Endodermal cell (in vitro differentiated cells): ENCODE data around the gene NDST4. TPM values are rescaled to one million over a fixed set of nuclear protein-coding genes. Genes with fewer than 3 reads are reported as not detected.

Source experiments
- DNase-seq: peaks from one replicate; pipeline ENCODE4 v3.0.0-alpha.2; 2017
- H3K27ac ChIP-seq: 2 replicates; pipeline ENCODE4 v1.5.1; 2013; ENCODE audit warnings: mild to moderate bottlenecking, low read depth, low read length, moderate library complexity
- H3K27me3 ChIP-seq: 2 replicates; pipeline ENCODE4 v1.6.1; 2013; ENCODE audit warnings: mild to moderate bottlenecking, low read length, moderate library complexity; ENCODE audit not compliant: insufficient read depth, control insufficient read depth, poor library complexity, severe bottlenecking
- H3K36me3 ChIP-seq: 2 replicates; pipeline ENCODE4 v1.7.0; 2013; ENCODE audit warnings: mild to moderate bottlenecking, low read length, moderate library complexity; ENCODE audit not compliant: control insufficient read depth, insufficient read depth
- H3K4me1 ChIP-seq: one replicate; pipeline ENCODE4 v1.7.0; 2013; ENCODE audit warnings: low read length; ENCODE audit not compliant: control insufficient read depth, insufficient read depth
- H3K4me3 ChIP-seq: 2 replicates; pipeline ENCODE4 v1.5.1; 2013; ENCODE audit warnings: mild to moderate bottlenecking, low read length, moderate library complexity
- H3K9ac ChIP-seq: 2 replicates; pipeline ENCODE4 v1.6.1; 2013; ENCODE audit warnings: mild to moderate bottlenecking, low read length, moderate library complexity; ENCODE audit not compliant: poor library complexity, severe bottlenecking; ENCODE audit errors: extremely low read depth
- H3K9me3 ChIP-seq: 2 replicates; pipeline ENCODE4 v1.6.1; 2013; ENCODE audit warnings: mild to moderate bottlenecking, low read length, moderate library complexity; ENCODE audit not compliant: control insufficient read depth
- H3K27ac Mint-ChIP-seq: 2 replicates; pipeline ENCODE4 v1.8.0; 2020; ENCODE audit warnings: mixed read lengths
- H3K27me3 Mint-ChIP-seq: 2 replicates; pipeline ENCODE4 v1.8.0; 2021; ENCODE audit warnings: mild to moderate bottlenecking, mixed read lengths; ENCODE audit not compliant: insufficient read depth
- H3K36me3 Mint-ChIP-seq: 2 replicates; pipeline ENCODE4 v1.8.0; 2020; ENCODE audit warnings: low read depth, mixed read lengths
- H3K4me1 Mint-ChIP-seq: 2 replicates; pipeline ENCODE4 v1.8.0; 2020; ENCODE audit warnings: mixed read lengths
- H3K4me3 Mint-ChIP-seq: 2 replicates; pipeline ENCODE4 v1.8.0; 2020; ENCODE audit warnings: mild to moderate bottlenecking, moderate library complexity, mixed read lengths
- H3K9me3 Mint-ChIP-seq: 2 replicates; pipeline ENCODE4 v1.8.0; 2020; ENCODE audit warnings: mild to moderate bottlenecking, mixed read lengths
- CTCF ChIP-seq: fragments of 200-600 bp; sonication (generic); conservative IDR thresholded peaks from 2 replicates; pipeline ENCODE4 v1.5.0; 2021; ENCODE audit warnings: antibody characterized with exemption, mild to moderate bottlenecking
- WGBS, 2 experiments: methylation state at CpG; one replicate each; pipeline versions ENCODE4 v1.1.5 to v1.1.7; 2013; ENCODE audit warnings: missing lambda C conversion rate in 2 of 2, mixed read lengths in 1 of 2; ENCODE audit not compliant: insufficient coverage in 1 of 2, insufficient read length in 1 of 2; 5-methylcytosine and 5-hydroxymethylcytosine counted together
- long read RNA-seq, 4 experiments: library from polyadenylated mRNA in 2 of 4; library from RNA in 1 of 4; library from capped mRNA in 1 of 4; stranded (forward) in 3 of 4; unstranded in 1 of 4; transcript quantifications; one replicate each; pipeline ENCODE4 v2.0.0, GENCODE V29; 2020 to 2021; ENCODE audit warnings: inconsistent platforms in 1 of 4
- polyA plus RNA-seq, 2 experiments: library from polyadenylated mRNA; stranded (reverse); fragments of 50-300 nt; gene quantifications; one replicate each; pipeline ENCODE4 v1.2.3, GENCODE V29; 2013
- total RNA-seq, 2 donors: library from RNA; stranded (reverse); fragmentation: NEBNext Ultra II Directional in 1 of 2; extraction: Animal tissue kit (Norgen Biotek cat#: 25700) in 1 of 2; gene quantifications; 2 replicates in 1 of 2; 3 replicates in 1 of 2; pipeline ENCODE4 v1.2.1, GENCODE V29; 2021

NDST4 gene
- total RNA-seq: under 1 TPM in 1 of 2 donors, not detected in 1; 0.31 TPM
- 2.3 TPM for polyA plus RNA-seq (2013, experiment 1 of 2)
- 1.7 TPM for polyA plus RNA-seq (2013, experiment 2 of 2)
- long read RNA-seq, experiment 1: 0 reads
- long read RNA-seq, experiment 2, partial matches to known transcripts: 0 of 1 reads
- long read RNA-seq, experiment 2, other reads (novel, unspliced or antisense): 1 of 1 reads
- long read RNA-seq, experiment 3, partial matches to known transcripts: 0 of 1 reads
- long read RNA-seq, experiment 3, other reads (novel, unspliced or antisense): 1 of 1 reads
- long read RNA-seq, experiment 4, partial matches to known transcripts: 0 of 1 reads
- long read RNA-seq, experiment 4, other reads (novel, unspliced or antisense): 1 of 1 reads

DNA sequence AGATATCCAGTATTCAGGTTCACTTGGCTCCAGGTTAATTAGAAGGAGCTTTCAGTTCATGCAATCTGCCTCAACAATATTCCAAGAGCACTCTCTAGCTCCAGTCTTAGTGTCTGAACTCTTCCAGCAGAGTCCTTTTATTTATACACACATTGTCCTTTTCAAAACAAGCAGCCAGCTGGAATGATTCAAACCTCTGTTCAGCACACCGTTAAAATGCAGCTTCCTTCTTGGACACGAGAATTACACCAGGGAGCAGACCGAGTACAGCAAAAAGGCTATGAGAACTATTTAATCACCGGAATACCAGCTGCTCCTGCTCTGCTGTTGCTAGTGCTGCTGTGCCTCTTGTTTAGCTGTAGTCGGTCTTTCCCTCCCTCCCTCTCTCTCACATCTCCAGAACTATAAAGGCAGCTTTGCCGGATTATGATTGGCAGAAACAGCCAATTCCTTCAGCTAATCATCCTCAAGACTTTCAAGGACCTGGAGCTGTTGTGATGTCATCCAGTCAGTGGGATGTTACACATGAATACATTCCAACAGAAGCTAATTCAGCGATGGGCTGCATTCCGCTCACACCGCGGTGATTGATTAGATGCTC is at the start of gene NDST4:
Gene NDST4 (minus strand): TSS at position 115 of the 601 bp plus-strand sequence. CDS start 36,584 bp downstream, outside the sequence.
- Mint-ChIP-seq H3K36me3 (no peaks in the 10 kb centered on the region), H3K27ac (peak within 1 kb of the TSS; percentile 26), H3K9me3 (no peaks in the 10 kb centered on the region), H3K4me1 (peaks cover 26% of the 10 kb centered on the region), H3K4me3 (no peak within 1 kb of the TSS), H3K27me3 (no peaks in the 10 kb centered on the region)
- no peak for DNase-seq
- no peaks in the 10 kb centered on the region for H3K27me3 ChIP-seq
- 88 to 90% methylated on average over 7 to 10 of the region's 10 CpGs for WGBS, 2 experiments
- no peaks in the 10 kb centered on the region for H3K36me3 ChIP-seq
- H3K9ac ChIP-seq: no peak within 1 kb of the TSS
- peak within 1 kb of the TSS; percentile 89 for H3K27ac ChIP-seq
- TF ChIP-seq CTCF: no peak
- H3K9me3 ChIP-seq: no peaks in the 10 kb centered on the region
- H3K4me1 ChIP-seq: peaks cover 8% of the 10 kb centered on the region
- H3K4me3 ChIP-seq: no peak within 1 kb of the TSS

- peaks cover 2% of the 10 kb centered on the region for H3K4me1 Mint-ChIP-seq
- TF ChIP-seq CTCF: no peak
- H3K9me3 ChIP-seq: no peaks in the 10 kb centered on the region
- DNase-seq: no peak
- WGBS, 2 experiments: 84 to 91% methylated on average over 1 of the region's 1 CpG
- H3K36me3 ChIP-seq: no peaks in the 10 kb centered on the region
- no peak overlapping the region for H3K27ac ChIP-seq
- H3K27ac Mint-ChIP-seq: no peak overlapping the region
- no peaks in the 10 kb centered on the region for H3K36me3 Mint-ChIP-seq
- no peaks in the 10 kb centered on the region for H3K9me3 Mint-ChIP-seq
- H3K27me3 ChIP-seq: no peaks in the 10 kb centered on the region
- no peak overlapping the region for H3K9ac ChIP-seq
- no peaks in the 10 kb centered on the region for H3K4me1 ChIP-seq
- H3K4me3 Mint-ChIP-seq: no peak overlapping the region
- no peaks in the 10 kb centered on the region for H3K27me3 Mint-ChIP-seq
- H3K4me3 ChIP-seq: no peak overlapping the region
Measured at GRCh38 chr4:115159141-115159540, 45.7 kb upstream of the NDST4 start.

GRCh38 chr4:115158296-115158695 is 44.9 kb upstream of the NDST4 start:
- no peak for DNase-seq
- H3K9me3 Mint-ChIP-seq: no peaks in the 10 kb centered on the region
- no peak overlapping the region for H3K27ac ChIP-seq
- H3K27me3 ChIP-seq: no peaks in the 10 kb centered on the region
- H3K9ac ChIP-seq: no peak overlapping the region
- H3K4me3 ChIP-seq: no peak overlapping the region
- TF ChIP-seq CTCF: no peak
- no peaks in the 10 kb centered on the region for H3K4me1 ChIP-seq
- no peak overlapping the region for H3K4me3 Mint-ChIP-seq
- peaks cover 2% of the 10 kb centered on the region for H3K4me1 Mint-ChIP-seq
- H3K9me3 ChIP-seq: no peaks in the 10 kb centered on the region
- no peak overlapping the region for H3K27ac Mint-ChIP-seq
- H3K36me3 Mint-ChIP-seq: no peaks in the 10 kb centered on the region
- H3K36me3 ChIP-seq: no peaks in the 10 kb centered on the region
- no peaks in the 10 kb centered on the region for H3K27me3 Mint-ChIP-seq
- 96% methylated on average over 2 of the region's 2 CpGs; no CpG with 5 or more reads in 1 of the 2 experiments for WGBS, 2 experiments
